CD4-positive, alpha-beta T cell treated with Interleukin-15 for 1 hour (primary cell): ENCODE measurements around the gene MUSTN1.

Experiments used
- DNase-seq: peaks from one replicate; pipeline ENCODE4 v3.0.0-alpha.2; 2020

MUSTN1 gene

DNA sequence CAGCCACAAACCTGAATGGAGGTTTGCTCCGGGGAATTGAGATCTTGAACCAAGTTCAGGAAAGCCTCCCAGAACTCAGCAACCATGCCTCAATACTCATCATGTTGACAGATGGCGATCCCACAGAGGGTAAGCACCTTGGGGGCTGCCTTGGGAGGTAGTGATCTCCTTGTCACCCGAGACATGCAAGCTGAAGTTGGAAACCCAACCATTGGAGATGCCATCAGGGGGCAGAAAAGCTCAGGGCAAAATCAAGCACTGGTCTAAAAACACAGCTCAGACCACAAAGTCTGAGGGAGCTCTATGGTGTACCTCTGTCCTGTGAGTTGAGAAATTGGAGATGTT is 51.6 kb downstream of the MUSTN1 start:
- no peak for DNase-seq
